ENCODE results near the gene SUPT3H.
"Not testable (repeated sequence)": the region's sequence is repeated elsewhere in the genome, so short reads cannot be mapped to it uniquely, and the experiment has no call there.

The SUPT3H gene

GRCh38 chr6:44868335-44868668, 509.4 kb downstream of the SUPT3H start:
- no peak for DNase-seq

DNA sequence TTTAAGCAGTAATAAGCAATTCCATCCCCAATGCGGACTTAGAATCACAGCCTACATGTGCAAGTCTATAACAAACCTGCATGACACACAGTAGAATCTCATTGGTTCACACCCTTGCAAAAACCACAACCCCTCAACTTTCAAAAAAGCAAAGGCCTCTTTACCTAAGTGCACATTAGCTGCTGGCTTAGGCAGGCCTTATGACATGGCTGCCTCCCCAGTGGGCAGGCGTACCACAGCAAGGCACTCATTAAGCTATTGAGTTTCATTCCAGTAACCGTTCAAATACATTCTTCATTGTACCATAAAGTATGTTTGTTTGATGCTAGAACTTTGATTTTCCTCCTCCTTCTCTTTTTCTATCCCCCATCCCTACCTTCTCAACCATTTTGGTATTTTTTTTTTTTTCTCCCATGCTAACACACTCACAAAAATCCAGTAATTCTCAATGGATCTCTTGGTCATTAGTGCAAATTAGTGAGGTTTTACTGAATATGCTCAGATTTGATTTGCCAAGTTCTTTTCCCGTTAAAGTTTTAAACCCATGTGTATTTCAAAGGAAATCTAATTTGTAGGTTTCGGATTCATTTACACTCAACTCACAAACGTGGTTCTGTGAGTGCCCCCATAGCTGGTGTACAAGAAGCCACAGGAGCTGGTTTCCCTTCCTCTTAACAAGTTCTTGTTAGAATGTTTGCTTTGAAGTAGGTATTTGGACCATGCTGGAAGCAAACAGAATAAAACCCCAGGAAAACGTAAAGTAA, 510.0 kb downstream of the SUPT3H start:
- no peak for DNase-seq

- DNase-seq: not testable (repeated sequence)
These were observed 512.5 kb downstream of the SUPT3H start for GRCh38 chr6:44865184-44865583.

- no peak for DNase-seq
These were observed 517.8 kb downstream of the SUPT3H start for GRCh38 chr6:44859901-44860410.

DNA sequence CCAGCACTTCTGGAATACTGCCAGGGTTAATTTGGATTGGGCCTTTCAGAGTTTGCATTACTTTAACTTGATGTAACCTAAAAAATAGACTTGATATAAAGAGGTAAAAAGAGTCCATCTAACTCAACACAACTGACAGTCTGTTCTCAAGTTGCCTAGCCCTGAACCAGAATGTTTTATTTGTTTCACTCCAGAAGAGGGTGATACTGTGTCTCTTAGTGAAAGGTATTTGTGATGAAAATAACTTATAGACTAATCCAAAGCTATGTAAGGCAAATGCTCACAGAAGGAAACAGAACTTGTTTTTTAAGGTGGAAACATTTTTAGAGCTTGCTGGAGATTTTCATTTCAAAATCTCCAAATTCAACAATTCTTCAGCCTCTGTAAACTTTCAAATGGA, 518.7 kb downstream of the SUPT3H start:
- peak; percentile 17 for DNase-seq

GRCh38 chr6:44856479-44856878, 521.3 kb downstream of the SUPT3H start:
- DNase-seq: no peak

GRCh38 chr6:44855562-44856411, 521.9 kb downstream of the SUPT3H start:
- no peak for DNase-seq

DNA sequence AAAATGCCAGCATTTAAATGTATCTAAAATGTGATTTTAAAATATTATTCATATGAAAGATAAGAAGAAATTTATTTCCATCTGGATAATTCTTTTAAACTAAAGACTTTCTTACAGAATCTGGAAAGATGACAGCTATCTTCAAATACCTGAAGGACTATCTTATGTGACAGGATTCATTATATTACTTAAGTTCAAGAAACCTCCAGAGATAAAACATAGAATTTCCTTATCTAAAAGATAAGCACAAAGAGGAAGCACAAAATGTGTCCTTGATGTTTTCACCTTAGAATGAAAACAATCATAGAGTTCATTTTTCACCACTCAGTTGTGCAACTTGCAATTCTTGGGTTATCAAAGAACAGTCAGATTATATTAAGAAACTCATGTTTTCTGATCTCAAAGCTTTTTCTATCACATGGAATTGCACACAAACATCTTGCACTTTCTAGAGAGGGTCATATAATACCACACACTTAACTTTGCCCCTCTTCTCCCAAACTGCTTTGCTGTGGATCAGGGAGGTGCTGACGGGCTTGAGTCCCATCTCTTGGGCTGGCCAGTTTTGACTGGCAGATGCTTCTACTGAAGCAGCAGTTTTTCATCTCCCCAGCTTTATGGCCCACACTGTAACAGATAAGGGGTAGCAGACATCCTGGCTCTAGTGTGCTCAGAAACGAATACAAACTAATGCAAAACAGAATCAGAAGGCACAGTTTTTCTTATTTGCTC, 522.9 kb downstream of the SUPT3H start:
- no peak for DNase-seq

- DNase-seq: no peak
These were observed 526.6 kb downstream of the SUPT3H start for GRCh38 chr6:44851176-44851575.

GRCh38 chr6:44850312-44850711, 527.4 kb downstream of the SUPT3H start:
- no peak for DNase-seq

DNA sequence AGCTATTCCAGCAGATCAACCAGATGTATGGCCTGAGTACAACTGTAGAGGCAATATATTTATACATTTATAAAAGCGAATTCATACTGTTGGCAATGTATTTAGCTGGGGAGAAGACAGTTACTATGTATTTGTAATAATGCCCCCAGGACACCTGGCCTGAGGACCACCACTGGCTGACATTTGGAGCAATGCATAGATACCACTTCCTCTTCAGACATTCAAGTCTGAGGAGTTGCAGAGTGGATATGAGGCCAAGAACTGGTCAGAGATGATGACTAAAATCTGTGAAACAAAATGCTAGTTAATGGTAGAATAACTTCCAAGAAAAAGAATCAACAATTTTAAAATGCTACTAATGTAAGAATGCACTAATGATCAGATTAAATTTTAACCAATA, 527.9 kb downstream of the SUPT3H start:
- no peak for DNase-seq

GRCh38 chr6:44843734-44844133, 534.0 kb downstream of the SUPT3H start:
- DNase-seq: no peak

- no peak for DNase-seq
These were observed 535.1 kb downstream of the SUPT3H start for GRCh38 chr6:44842616-44843015.

- DNase-seq: no peak
These were observed 535.9 kb downstream of the SUPT3H start for GRCh38 chr6:44841829-44842228.

GRCh38 chr6:44837741-44838140, 540.0 kb downstream of the SUPT3H start:
- DNase-seq: no peak

DNA sequence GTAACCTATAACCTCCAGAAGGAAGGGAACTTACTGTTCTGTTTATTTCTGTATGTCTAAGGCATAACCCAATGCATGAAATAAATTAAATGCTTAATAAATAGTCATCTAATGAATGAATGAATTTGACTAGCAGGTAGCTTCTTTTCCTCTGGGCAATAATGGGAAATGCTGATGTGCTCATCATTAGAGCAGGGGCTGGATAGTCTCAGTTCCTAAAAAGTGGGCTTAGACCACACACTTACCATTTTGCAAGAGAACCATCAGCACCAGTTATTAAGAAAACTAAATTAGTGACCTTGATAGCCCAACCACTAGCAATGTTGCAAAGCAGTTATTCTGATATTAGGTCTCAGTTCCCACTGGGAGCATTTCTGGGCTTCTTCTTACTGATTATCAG, 540.5 kb downstream of the SUPT3H start:
- DNase-seq: no peak

GRCh38 chr6:44833248-44833647, 544.5 kb downstream of the SUPT3H start:
- no peak for DNase-seq

GRCh38 chr6:44831002-44831610, 546.6 kb downstream of the SUPT3H start:
- DNase-seq: no peak

- no peak for DNase-seq
These were observed 547.9 kb downstream of the SUPT3H start for GRCh38 chr6:44829836-44830235.

DNA sequence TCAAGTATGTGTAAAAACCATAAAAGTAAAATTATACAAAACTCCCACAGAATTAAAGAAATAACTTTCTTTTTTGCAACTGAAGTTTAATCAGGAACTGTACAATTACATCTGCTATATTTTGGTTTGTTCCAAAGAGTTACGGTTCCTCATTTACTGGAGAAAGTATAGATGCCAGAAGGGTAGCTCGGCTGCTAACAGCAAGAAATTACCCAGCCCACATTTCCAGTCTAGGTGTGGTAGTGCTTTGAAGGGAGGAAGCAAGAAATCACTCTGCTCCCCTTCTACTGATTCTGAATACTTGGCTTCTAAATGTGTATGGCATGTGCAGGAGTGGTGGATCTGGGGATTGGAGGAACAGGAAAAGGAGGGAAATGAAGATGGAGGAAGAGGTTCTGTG, 549.0 kb downstream of the SUPT3H start:
- no peak for DNase-seq

- no peak for DNase-seq
These were observed 551.6 kb downstream of the SUPT3H start for GRCh38 chr6:44826025-44826676.

GRCh38 chr6:44825273-44825672, 552.5 kb downstream of the SUPT3H start:
- DNase-seq: no peak
